Left kidney (tissue), 1 donor: ENCODE results near the gene CDK5R1. TPM values are rescaled to one million over a fixed set of nuclear protein-coding genes. Genes with fewer than 3 reads are reported as not detected.

Experiments used
- polyA plus RNA-seq: library from polyadenylated mRNA; unstranded; fragments of 120-200 nt; gene quantifications from one replicate; pipeline ENCODE4 v1.2.1, GENCODE V29; 2013; ENCODE audit not compliant: insufficient read length

CDK5R1 gene
- polyA plus RNA-seq, 1 donor: 4.6 TPM

Other genes starting within 250 kb of the CDK5R1 start
- 1.5 TPM for gene RHBDL3, start 221.2 kb upstream of the CDK5R1 start, polyA plus RNA-seq
- gene C17orf75, start 144.8 kb upstream of the CDK5R1 start, polyA plus RNA-seq: 54.0 TPM
- 302 TPM for gene ZNF207, start 136.8 kb upstream of the CDK5R1 start, polyA plus RNA-seq
- gene PSMD11, start 42.5 kb upstream of the CDK5R1 start, polyA plus RNA-seq: 128 TPM